Mesendoderm (in vitro differentiated cells): Measurements from ENCODE around the gene ZNF726.
"Not testable (repeated sequence)": the region's sequence is repeated elsewhere in the genome, so short reads cannot be mapped to it uniquely, and the experiment has no call there.

Experiments
- DNase-seq: peaks from one replicate; pipeline ENCODE4 v3.0.0; 2013
- H2AK5ac ChIP-seq: 2 replicates; pipeline ENCODE4 v1.6.1; 2013; ENCODE audit warnings: low read length, inconsistent platforms
- H2BK120ac ChIP-seq: 2 replicates; pipeline ENCODE4 v1.6.1; 2013; ENCODE audit warnings: low read depth, mild to moderate bottlenecking, low read length, moderate library complexity, mixed read lengths
- H2BK15ac ChIP-seq: replicated peaks from 2 replicates; pipeline ENCODE4 v1.6.1; 2013; ENCODE audit warnings: low read depth, mild to moderate bottlenecking, moderate library complexity
- H2BK5ac ChIP-seq: 2 replicates; pipeline ENCODE4 v1.6.1; 2013; ENCODE audit warnings: low read length, inconsistent platforms
- H3K18ac ChIP-seq: 2 replicates; pipeline ENCODE4 v1.6.1; 2013; ENCODE audit warnings: mild to moderate bottlenecking, low read length, mixed read lengths
- H3K23ac ChIP-seq: one replicate; pipeline ENCODE4 v1.6.1; 2013; ENCODE audit warnings: low read length
- H3K27ac ChIP-seq: 2 replicates; pipeline ENCODE4 v1.5.1; 2013; ENCODE audit warnings: low read depth, mild to moderate bottlenecking, inconsistent platforms, low read length, moderate library complexity
- H3K27me3 ChIP-seq: 2 replicates; pipeline ENCODE4 v1.6.1; 2013; ENCODE audit warnings: low read length, control low read depth, mild to moderate bottlenecking, inconsistent platforms; ENCODE audit not compliant: insufficient read depth, poor library complexity
- H3K36me3 ChIP-seq: 2 replicates; pipeline ENCODE4 v1.6.1; 2013; ENCODE audit warnings: low read length, inconsistent platforms; ENCODE audit not compliant: control insufficient read depth, insufficient read depth
- H3K4ac ChIP-seq: one replicate; pipeline ENCODE4 v1.6.1; 2013; ENCODE audit warnings: low read depth, mild to moderate bottlenecking, low read length, moderate library complexity
- H3K4me1 ChIP-seq: 2 replicates; pipeline ENCODE4 v1.6.1; 2013; ENCODE audit warnings: low read depth, low read length, inconsistent platforms; ENCODE audit not compliant: control insufficient read depth
- H3K4me2 ChIP-seq: 2 replicates; pipeline ENCODE4 v1.6.1; 2013; ENCODE audit warnings: low read length
- H3K4me3 ChIP-seq: 2 replicates; pipeline ENCODE4 v1.5.1; 2013; ENCODE audit warnings: mild to moderate bottlenecking, low read length
- H3K56ac ChIP-seq: one replicate; pipeline ENCODE4 v1.6.1; 2013; ENCODE audit warnings: low read length
- H3K79me1 ChIP-seq: 2 replicates; pipeline ENCODE4 v1.6.1; 2013; ENCODE audit warnings: low read length, inconsistent platforms
- H3K79me2 ChIP-seq: 2 replicates; pipeline ENCODE4 v1.6.1; 2013; ENCODE audit warnings: mild to moderate bottlenecking, low read length; ENCODE audit not compliant: control insufficient read depth, insufficient read depth
- H3K9ac ChIP-seq: 2 replicates; pipeline ENCODE4 v1.6.1; 2013; ENCODE audit warnings: low read length, inconsistent platforms
- H4K5ac ChIP-seq: one replicate; pipeline ENCODE4 v1.6.1; 2013; ENCODE audit warnings: low read length
- H4K8ac ChIP-seq: one replicate; pipeline ENCODE4 v1.6.1; 2013; ENCODE audit warnings: low read depth, mild to moderate bottlenecking, control low read depth, low read length, moderate library complexity
- WGBS: extraction: QIAGEN DNeasy Blood & Tissue Kit; methylation state at CpG from one replicate; pipeline ENCODE4 v1.1.7; 2013; ENCODE audit warnings: low lambda C conversion rate, missing lambda C conversion rate; ENCODE audit not compliant: insufficient coverage; ENCODE audit errors: extremely low coverage; 5-methylcytosine and 5-hydroxymethylcytosine counted together

ZNF726 gene

DNA sequence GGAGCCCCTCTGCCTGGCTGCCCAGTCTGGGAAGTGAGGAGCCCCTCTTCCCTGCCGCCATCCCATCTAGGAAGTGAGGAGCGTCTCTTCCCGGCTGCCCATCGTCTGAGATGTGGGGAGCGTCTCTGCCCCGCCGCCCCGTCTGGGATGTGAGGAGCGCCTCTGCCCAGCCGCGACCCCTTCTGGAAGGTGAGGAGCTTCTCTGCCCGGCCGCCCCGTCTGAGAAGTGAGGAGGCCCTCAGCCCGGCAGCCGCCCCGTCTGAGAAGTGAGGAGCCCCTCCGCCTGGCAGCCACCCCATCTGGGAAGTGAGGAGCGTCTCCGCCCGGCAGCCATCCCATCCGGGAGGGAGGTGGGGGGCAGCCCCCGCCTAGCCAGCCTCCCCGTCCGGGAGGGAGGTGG is 49.2 kb downstream of the ZNF726 start:
- DNase-seq, H3K4me1 ChIP-seq, H3K27ac ChIP-seq, H4K8ac ChIP-seq, H3K79me2 ChIP-seq, H3K79me1 ChIP-seq, H3K4me2 ChIP-seq, H2BK120ac ChIP-seq, H3K23ac ChIP-seq, H3K18ac ChIP-seq, H4K5ac ChIP-seq, H3K56ac ChIP-seq, H2AK5ac ChIP-seq, H3K4ac ChIP-seq, H3K4me3 ChIP-seq, H3K9ac ChIP-seq, H3K27me3 ChIP-seq, H3K36me3 ChIP-seq, H2BK15ac ChIP-seq, H2BK5ac ChIP-seq: not testable (repeated sequence)
- no CpG with 5 or more reads among the region's 25 CpGs for WGBS

DNA sequence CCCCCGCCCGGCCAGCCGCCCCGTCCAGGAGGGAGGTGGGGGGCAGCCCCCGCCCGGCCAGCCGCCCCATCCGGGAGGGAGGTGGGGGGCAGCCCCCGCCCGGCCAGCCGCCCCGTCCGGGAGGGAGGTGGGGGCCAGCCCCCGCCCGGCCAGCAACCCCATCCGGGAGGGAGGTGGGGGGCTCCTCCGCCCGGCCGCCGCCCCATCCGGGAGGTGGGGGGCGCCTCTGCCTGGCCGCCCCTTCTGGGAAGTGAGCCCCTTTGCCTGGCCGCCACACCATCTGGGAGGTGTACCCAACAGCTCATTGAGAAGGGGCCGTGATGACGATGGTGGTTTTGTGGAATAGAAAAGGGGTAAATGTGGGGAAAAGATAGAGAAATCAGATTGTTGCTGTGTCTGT is 49.6 kb downstream of the ZNF726 start:
- H3K9ac ChIP-seq = not testable (repeated sequence)
- WGBS = no CpG with 5 or more reads among the region's 26 CpGs

DNA sequence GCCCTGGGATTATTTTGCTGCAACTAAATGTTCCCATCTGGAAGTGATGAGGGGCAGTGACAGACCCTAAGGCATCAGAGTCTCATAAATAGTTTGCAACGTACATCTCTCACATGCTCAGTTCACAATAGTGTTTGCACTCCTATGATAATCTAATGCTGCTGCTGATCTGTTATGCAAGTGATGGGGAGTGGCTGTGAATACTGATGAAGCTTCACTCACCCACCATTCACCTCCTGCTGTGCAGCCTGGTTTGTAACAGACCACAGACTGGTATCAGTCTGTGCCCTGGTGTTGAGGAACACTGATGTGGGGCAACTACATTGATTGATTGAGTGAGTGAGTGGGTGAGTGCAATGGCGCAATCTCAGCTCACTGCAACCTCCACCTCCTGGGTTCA is 54.9 kb downstream of the ZNF726 start:
- Histone ChIP-seq H3K9ac (no peak overlapping the region), H3K4me1 (no peaks in the 10 kb centered on the region), H3K4me3 (no peak overlapping the region), H2BK5ac (no peak overlapping the region), H3K18ac (no peak overlapping the region), H3K4me2 (no peak overlapping the region), H3K36me3 (no peaks in the 10 kb centered on the region), H2BK120ac (no peak overlapping the region), H2AK5ac (no peak overlapping the region), H3K27me3 (no peaks in the 10 kb centered on the region), H4K5ac (no peak overlapping the region), H3K23ac (no peak overlapping the region), H3K79me1 (no peaks in the 10 kb centered on the region), H3K56ac (no peak overlapping the region), H3K27ac (no peak overlapping the region), H4K8ac (no peak overlapping the region), H2BK15ac (no peak overlapping the region), H3K79me2 (no peaks in the 10 kb centered on the region), H3K4ac (no peak overlapping the region)
- no CpG with 5 or more reads among the region's 2 CpGs for WGBS
- DNase-seq = no peak

More for the DNA sequence above, 49.6 kb downstream of the ZNF726 start:
- not testable (repeated sequence) for H4K5ac ChIP-seq, H3K27ac ChIP-seq, H3K36me3 ChIP-seq, H3K4ac ChIP-seq, H3K79me2 ChIP-seq, H4K8ac ChIP-seq, H2BK120ac ChIP-seq, H2BK5ac ChIP-seq, H3K56ac ChIP-seq, H3K27me3 ChIP-seq, H3K4me3 ChIP-seq, H3K4me1 ChIP-seq, H3K23ac ChIP-seq, H3K79me1 ChIP-seq, H2BK15ac ChIP-seq, H3K4me2 ChIP-seq, H3K18ac ChIP-seq, H2AK5ac ChIP-seq, DNase-seq

DNA sequence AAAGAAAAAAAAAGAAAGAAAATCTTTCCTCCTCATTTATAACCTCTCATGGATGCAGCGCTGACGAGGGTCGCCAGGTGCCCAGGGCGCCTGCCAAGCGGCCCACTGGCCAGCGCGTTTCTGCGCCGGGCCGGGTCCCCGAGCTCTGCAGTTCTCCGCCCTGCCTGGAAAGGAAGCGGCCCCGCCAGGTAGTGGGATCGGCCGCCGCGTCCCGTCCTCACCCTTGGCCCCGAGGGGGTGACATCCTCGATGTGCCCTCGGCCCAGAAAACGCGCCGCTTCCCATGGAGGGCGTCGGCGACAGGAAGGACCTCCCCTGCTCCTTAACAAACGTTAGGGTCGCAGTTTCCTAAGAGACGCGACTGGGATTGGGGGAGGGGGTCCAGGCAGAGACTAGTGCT is 56.9 kb downstream of the ZNF726 start:
- Histone ChIP-seq H3K4me2 (no peak overlapping the region), H3K9ac (no peak overlapping the region), H3K56ac (no peak overlapping the region), H3K18ac (no peak overlapping the region), H3K27ac (no peak overlapping the region), H3K4me3 (no peak overlapping the region), H2BK120ac (no peak overlapping the region), H4K8ac (no peak overlapping the region), H3K79me2 (no peaks in the 10 kb centered on the region), H2BK5ac (no peak overlapping the region), H4K5ac (no peak overlapping the region), H3K4ac (no peak overlapping the region), H3K36me3 (no peaks in the 10 kb centered on the region), H3K79me1 (no peaks in the 10 kb centered on the region), H3K27me3 (no peaks in the 10 kb centered on the region), H3K23ac (no peak overlapping the region), H2BK15ac (no peak overlapping the region), H2AK5ac (no peak overlapping the region), H3K4me1 (no peaks in the 10 kb centered on the region)
- WGBS = no CpG with 5 or more reads among the region's 32 CpGs
- no peak for DNase-seq

DNA sequence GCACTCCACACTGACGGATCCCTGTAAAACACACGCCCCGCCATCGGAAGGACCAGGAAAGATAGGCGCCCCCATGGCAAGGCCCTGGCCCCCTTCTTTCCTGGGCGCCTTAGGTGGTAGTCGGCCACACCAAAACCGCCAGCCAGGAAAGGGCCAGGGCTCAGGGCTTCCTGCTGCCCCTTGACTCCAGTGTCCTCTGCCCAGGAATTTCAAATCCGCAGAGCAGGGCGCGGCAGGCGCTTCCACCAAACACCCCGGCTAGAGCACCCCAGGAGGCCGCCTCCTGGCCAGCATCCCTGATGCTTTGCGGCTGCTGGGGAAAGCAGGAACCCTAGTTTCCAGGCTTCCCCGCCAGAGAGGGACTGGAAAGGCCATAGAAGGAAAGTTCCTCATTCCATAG is 57.5 kb downstream of the ZNF726 start:
- no peak overlapping the region for H3K4ac ChIP-seq
- no peak overlapping the region for H4K5ac ChIP-seq
- H3K79me2 ChIP-seq = no peaks in the 10 kb centered on the region
- no peak overlapping the region for H2BK120ac ChIP-seq
- no peak overlapping the region for H2AK5ac ChIP-seq
- no peak overlapping the region for H3K9ac ChIP-seq
- H2BK15ac ChIP-seq = no peak overlapping the region
- H3K27ac ChIP-seq = no peak overlapping the region
- no peaks in the 10 kb centered on the region for H3K4me1 ChIP-seq
- no peak overlapping the region for H3K56ac ChIP-seq
- no peaks in the 10 kb centered on the region for H3K36me3 ChIP-seq
- no CpG with 5 or more reads among the region's 16 CpGs for WGBS
- no peak overlapping the region for H2BK5ac ChIP-seq
- H4K8ac ChIP-seq = no peak overlapping the region
- no peak overlapping the region for H3K4me3 ChIP-seq
- DNase-seq = no peak
- H3K79me1 ChIP-seq = no peaks in the 10 kb centered on the region
- H3K18ac ChIP-seq = no peak overlapping the region
- H3K23ac ChIP-seq = no peak overlapping the region
- no peak overlapping the region for H3K4me2 ChIP-seq
- H3K27me3 ChIP-seq = no peaks in the 10 kb centered on the region

DNA sequence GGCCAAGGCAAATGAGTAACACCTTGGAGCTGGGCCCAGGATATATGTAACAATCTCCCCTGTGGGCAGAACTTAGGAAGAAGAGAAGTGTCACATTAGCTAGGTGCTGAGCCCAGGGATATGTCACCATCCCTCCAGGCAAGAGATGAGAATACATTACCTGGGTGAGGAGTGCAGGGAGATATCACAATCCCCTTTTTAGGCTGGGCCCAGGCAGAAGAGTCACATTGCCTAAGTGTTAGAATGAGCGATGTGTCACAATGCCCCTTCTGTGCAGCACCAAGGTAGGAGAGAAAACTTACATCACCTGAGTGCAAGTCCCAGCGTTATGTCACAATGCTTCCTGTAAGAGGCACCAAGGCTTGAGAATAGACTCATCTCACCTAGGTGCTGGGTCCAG is 60.3 kb downstream of the ZNF726 start:
- Histone ChIP-seq H3K9ac (no peak overlapping the region), H3K23ac (no peak overlapping the region), H3K27ac (no peak overlapping the region), H2BK5ac (no peak overlapping the region), H3K36me3 (no peaks in the 10 kb centered on the region), H3K4me1 (no peaks in the 10 kb centered on the region), H3K79me1 (no peaks in the 10 kb centered on the region), H2AK5ac (no peak overlapping the region), H2BK15ac (no peak overlapping the region), H3K27me3 (no peaks in the 10 kb centered on the region), H4K8ac (no peak overlapping the region), H3K4me3 (no peak overlapping the region), H3K79me2 (no peaks in the 10 kb centered on the region), H3K18ac (no peak overlapping the region), H4K5ac (no peak overlapping the region), H2BK120ac (no peak overlapping the region), H3K4ac (no peak overlapping the region), H3K4me2 (no peak overlapping the region), H3K56ac (no peak overlapping the region)
- WGBS = no CpG with 5 or more reads among the region's 2 CpGs
- DNase-seq = no peak
